HepG2 (cell line): ENCODE results near the gene TST. TPM values are rescaled to one million over a fixed set of nuclear protein-coding genes. Genes with fewer than 3 reads are reported as not detected.

ENCODE experiments used
- ARID2 ChIP-seq: sonication (generic); formaldehyde crosslinking; IDR thresholded peaks from 2 replicates; pipeline ENCODE4 v1.8.1; 2022; ENCODE audit warnings: mild to moderate bottlenecking, missing genetic modification reagents, borderline replicate concordance
- CTCF ChIP-seq: sonication (generic); formaldehyde crosslinking; IDR thresholded peaks from 2 replicates; pipeline ENCODE4 v1.5.0; 2020; ENCODE audit warnings: mild to moderate bottlenecking, missing genetic modification reagents, moderate library complexity
- EZH2 ChIP-seq: conservative IDR thresholded peaks from 2 replicates; pipeline ENCODE4 v1.6.1; 2012; ENCODE audit warnings: mild to moderate bottlenecking, low read depth, low read length, moderate library complexity
- FOXA1 ChIP-seq, 2 experiments: fragments of 450-650 bp in 1 of 2; sonication (generic) in 1 of 2; formaldehyde crosslinking in 1 of 2; IDR thresholded peaks; 2 replicates each; pipeline versions ENCODE4 v1.4.0 to v1.6.1; 2016 to 2020; ENCODE audit warnings: missing genetic modification reagents in 1 of 2
- HMGA1 ChIP-seq: sonication (generic); formaldehyde crosslinking; conservative IDR thresholded peaks from 2 replicates; pipeline ENCODE4 v1.4.0; 2020; ENCODE audit warnings: missing genetic modification reagents
- HNRNPUL1 ChIP-seq: fragments of 200-400 bp; formaldehyde crosslinking; IDR thresholded peaks from 2 replicates; pipeline ENCODE4 v1.6.1; 2017; ENCODE audit warnings: low read depth, mild to moderate bottlenecking, low read length, moderate library complexity
- KDM5B ChIP-seq: sonication (generic); formaldehyde crosslinking; IDR thresholded peaks from 2 replicates; pipeline ENCODE4 v1.4.0; 2020; ENCODE audit warnings: missing genetic modification reagents, mild to moderate bottlenecking, borderline replicate concordance
- PHF21A ChIP-seq: sonication (generic); formaldehyde crosslinking; IDR thresholded peaks from 2 replicates; pipeline ENCODE4 v1.5.0; 2020; ENCODE audit warnings: mild to moderate bottlenecking, missing genetic modification reagents
- SAP130 ChIP-seq: IDR thresholded peaks from 2 replicates; pipeline ENCODE4 v1.6.1; 2016; ENCODE audit warnings: low read depth
- SRSF4 ChIP-seq: fragments of 200-400 bp; formaldehyde crosslinking; IDR thresholded peaks from one replicate; pipeline ENCODE4 v1.6.1; 2018; ENCODE audit warnings: mild to moderate bottlenecking, low read depth, low read length, moderate library complexity; ENCODE audit not compliant: poor library complexity, severe bottlenecking
- TCF7 ChIP-seq: sonication (generic); IDR thresholded peaks from 2 replicates; pipeline ENCODE4 v1.6.1; 2016; ENCODE audit warnings: antibody characterized with exemption, low read depth
- THAP9 ChIP-seq: sonication (generic); formaldehyde crosslinking; IDR thresholded peaks from 2 replicates; pipeline ENCODE4; 2020; ENCODE audit warnings: missing genetic modification reagents, mild to moderate bottlenecking, borderline replicate concordance
- ZNF318 ChIP-seq: sonication (generic); formaldehyde crosslinking; IDR thresholded peaks from 2 replicates; pipeline ENCODE4 v1.4.0; 2020; ENCODE audit warnings: mild to moderate bottlenecking, missing genetic modification reagents
- ZNF709 ChIP-seq: sonication (generic); formaldehyde crosslinking; IDR thresholded peaks from 2 replicates; pipeline ENCODE4 v1.5.0; 2020; ENCODE audit warnings: mild to moderate bottlenecking, missing genetic modification reagents
- ZNF841 ChIP-seq: sonication (generic); formaldehyde crosslinking; IDR thresholded peaks from 2 replicates; pipeline ENCODE4 v1.8.1; 2023; ENCODE audit warnings: missing genetic modification reagents, borderline replicate concordance
- ZSCAN9 ChIP-seq: IDR thresholded peaks from 2 replicates; pipeline ENCODE4 v1.6.1; 2016; ENCODE audit warnings: borderline replicate concordance
- polyA plus RNA-seq, 8 experiments: library from polyadenylated mRNA; depleted of rRNA in 3 of 8; stranded (reverse) in 7 of 8; unstranded in 1 of 8; fragments of >200 nt; fragmentation: Illumina TruSeq in 4 of 8; extraction: Trizol in 4 of 8; gene quantifications; 2 replicates each; pipeline versions ENCODE4 v1.2.1 to v1.2.3, GENCODE V29; 2011 to 2016; ENCODE audit warnings: low read depth in 4 of 8, missing spikeins in 1 of 8, mixed read lengths in 1 of 8; ENCODE audit not compliant: insufficient read depth in 1 of 8
- total RNA-seq, 5 experiments: library from RNA; depleted of rRNA; stranded (reverse); fragments of >200 nt; fragmentation: Illumina TruSeq; extraction: Trizol; gene quantifications; 2 replicates each; pipeline ENCODE4 v1.2.3, GENCODE V29; 2016; ENCODE audit warnings: low read depth in 1 of 5

Gene TST
- total and polyA plus RNA-seq, 2 of the 13 experiments (the other 11 are each of a cell fraction or from before 2014, with no cell fraction given) = 44.6 to 63.6 TPM

GRCh38 chr22:37018815-37019308 lies 385 bp downstream of the TST start (continued):
- TF ChIP-seq HNRNPUL1 = no peak
- no peak for TF ChIP-seq ZNF318 (CRISPR knock-in tag)
- TF ChIP-seq EZH2 = no peak
- no peak for TF ChIP-seq ZNF841 (CRISPR knock-in tag)
- TF ChIP-seq ZSCAN9 (CRISPR knock-in tag) = no peak
- TF ChIP-seq FOXA1 (IDR thresholded peaks at IDR 0.05) = no peak
- no peak for TF ChIP-seq FOXA1 (CRISPR knock-in tag; IDR thresholded peaks at IDR 0.05)
- no peak for TF ChIP-seq ARID2 (CRISPR knock-in tag)
- peak; percentile 68; the same call in 1 of the 2 replicates for TF ChIP-seq PHF21A (CRISPR knock-in tag)
- no peak for TF ChIP-seq THAP9 (CRISPR knock-in tag)
- TF ChIP-seq HMGA1 (CRISPR knock-in tag) = no peak
- TF ChIP-seq TCF7 = no peak
- no peak for TF ChIP-seq KDM5B (CRISPR knock-in tag)
- TF ChIP-seq SRSF4 = no peak
- TF ChIP-seq CTCF (CRISPR knock-in tag) = no peak
- TF ChIP-seq ZNF709 (CRISPR knock-in tag) = 0 out of 2 replicates have a peak, but pooled peaks have one; percentile 73
- peak; percentile 66 for TF ChIP-seq SAP130 (CRISPR knock-in tag)
